WTC11 (cell line): ENCODE results near the gene SLC38A7.

Experiments used
- AR ChIP-seq: fragments of 250-450 bp; sonication (Bioruptor Pico); IDR thresholded peaks from 2 replicates; pipeline ENCODE4 v1.9.0; 2021; ENCODE audit warnings: mild to moderate bottlenecking
- ATF3 ChIP-seq: sonication (generic); formaldehyde crosslinking; conservative IDR thresholded peaks from 2 replicates; pipeline ENCODE4 v1.8.1; 2022; ENCODE audit warnings: mild to moderate bottlenecking, missing genetic modification reagents
- CBFB ChIP-seq: sonication (generic); formaldehyde crosslinking; IDR thresholded peaks from 2 replicates; pipeline ENCODE4 v1.8.1; 2022; ENCODE audit warnings: mild to moderate bottlenecking, low read depth, missing genetic modification reagents
- CTCF ChIP-seq: fragments of 200-600 bp; IDR thresholded peaks from 2 replicates; pipeline ENCODE4 v1.8.0; 2022; ENCODE audit warnings: antibody characterized with exemption
- HMGA2 ChIP-seq: fragments of 250-450 bp; sonication (Bioruptor Pico); IDR thresholded peaks from 2 replicates; pipeline ENCODE4 v1.4.0; 2021; ENCODE audit warnings: mild to moderate bottlenecking, moderate library complexity
- JUN ChIP-seq: sonication (generic); formaldehyde crosslinking; IDR thresholded peaks from 2 replicates; pipeline ENCODE4 v1.8.0; 2023; ENCODE audit warnings: mild to moderate bottlenecking, missing genetic modification reagents
- MAX ChIP-seq: sonication (generic); formaldehyde crosslinking; IDR thresholded peaks from 2 replicates; pipeline ENCODE4 v1.8.0; 2022; ENCODE audit warnings: mild to moderate bottlenecking, missing genetic modification reagents
- NR3C1 ChIP-seq: sonication (generic); formaldehyde crosslinking; conservative IDR thresholded peaks from 2 replicates; pipeline ENCODE4 v1.8.1; 2023; ENCODE audit warnings: low read depth, mild to moderate bottlenecking, missing genetic modification reagents
- STAT6 ChIP-seq: sonication (generic); formaldehyde crosslinking; conservative IDR thresholded peaks from 2 replicates; pipeline ENCODE4 v1.8.1; 2023; ENCODE audit warnings: mild to moderate bottlenecking, low read depth, missing genetic modification reagents, moderate library complexity
- TEAD1 ChIP-seq: sonication (generic); formaldehyde crosslinking; IDR thresholded peaks from 2 replicates; pipeline ENCODE4 v1.8.0; 2022; ENCODE audit warnings: mild to moderate bottlenecking, missing genetic modification reagents
- ZNF121 ChIP-seq: sonication (generic); formaldehyde crosslinking; IDR thresholded peaks from 2 replicates; pipeline ENCODE4 v1.8.0; 2023; ENCODE audit warnings: missing genetic modification reagents

- no peak for TF ChIP-seq STAT6 (CRISPR knock-in tag)
- TF ChIP-seq AR (CRISPR knock-in tag): no peak
- TF ChIP-seq MAX (CRISPR knock-in tag): no peak
- no peak for TF ChIP-seq ATF3 (CRISPR knock-in tag)
- TF ChIP-seq CBFB (CRISPR knock-in tag): no peak
- TF ChIP-seq NR3C1 (CRISPR knock-in tag): no peak
- no peak for TF ChIP-seq ZNF121
- no peak for TF ChIP-seq HMGA2 (CRISPR knock-in tag)
- no peak for TF ChIP-seq CTCF
- no peak for TF ChIP-seq JUN (CRISPR knock-in tag)
- TF ChIP-seq TEAD1 (CRISPR knock-in tag): no peak
Observed at GRCh38 chr16:58723109-58723508, 38.5 kb upstream of the SLC38A7 start.
